K562 (cell line): Measurements from ENCODE around the gene GAB2. TPM values are rescaled to one million over a fixed set of nuclear protein-coding genes. Genes with fewer than 3 reads are reported as not detected.

Experiments used
- DNMT1 ChIP-seq: fragments of 450-650 bp; IDR thresholded peaks from 2 replicates; pipeline ENCODE4 v1.6.1; 2016; ENCODE audit warnings: antibody characterized with exemption, mild to moderate bottlenecking
- EHMT2 ChIP-seq: fragments of 450-650 bp; IDR thresholded peaks from 2 replicates; pipeline ENCODE4 v1.6.1; 2018; ENCODE audit warnings: antibody characterized with exemption
- FOXM1 ChIP-seq, 2 experiments: fragments of 450-650 bp in 1 of 2; sonication (generic) in 1 of 2; formaldehyde crosslinking in 1 of 2; IDR thresholded peaks; 2 replicates each; pipeline versions ENCODE4 v1.6.1 to v1.9.0; 2017 to 2022; ENCODE audit warnings: low read depth in 2 of 2, mild to moderate bottlenecking in 2 of 2, missing genetic modification reagents in 1 of 2, moderate library complexity in 1 of 2
- GTF2F1 ChIP-seq: IDR thresholded peaks from 2 replicates; pipeline ENCODE4 v1.6.1; 2011; ENCODE audit warnings: low read depth, low read length, improper control_type of control experiment
- HINFP ChIP-seq: fragments of 450-650 bp; conservative IDR thresholded peaks from 2 replicates; pipeline ENCODE4 v1.6.1; 2016; ENCODE audit warnings: missing genetic modification characterization, low read depth, mild to moderate bottlenecking, control low read depth, missing compliant biosample characterization
- KLF10 ChIP-seq: fragments of 250-450 bp; sonication (Bioruptor Pico); IDR thresholded peaks from 2 replicates; pipeline ENCODE4 v1.6.1; 2021; ENCODE audit warnings: matching md5 sums
- MITF ChIP-seq: IDR thresholded peaks from 2 replicates; pipeline ENCODE4 v1.6.1; 2014; ENCODE audit warnings: antibody characterized with exemption
- NFRKB ChIP-seq: fragments of 450-650 bp; IDR thresholded peaks from 2 replicates; pipeline ENCODE4 v1.6.1; 2016; ENCODE audit warnings: low read depth
- POLR2B ChIP-seq: fragments of 450-650 bp; IDR thresholded peaks from 2 replicates; pipeline ENCODE4 v1.6.1; 2018; ENCODE audit warnings: low read depth; ENCODE audit not compliant: partially characterized antibody
- SNRNP70 ChIP-seq: fragments of 200-400 bp; formaldehyde crosslinking; optimal IDR thresholded peaks from 2 replicates; pipeline ENCODE3; 2017; ENCODE audit warnings: low read depth, low read length
- ZBTB12 ChIP-seq: fragments of 250-450 bp; sonication (Bioruptor Pico); IDR thresholded peaks from 2 replicates; pipeline ENCODE4 v1.4.0; 2020
- ZC3H4 ChIP-seq: sonication (generic); formaldehyde crosslinking; IDR thresholded peaks from 2 replicates; pipeline ENCODE4 v1.9.0; 2021; ENCODE audit warnings: missing genetic modification reagents, borderline replicate concordance
- ZFP30 ChIP-seq: fragments of 250-450 bp; sonication (Bioruptor Pico); IDR thresholded peaks from 2 replicates; pipeline ENCODE4 v1.8.0; 2022; ENCODE audit warnings: moderate library complexity, mild to moderate bottlenecking, inconsistent platforms, borderline replicate concordance
- ZKSCAN1 ChIP-seq: fragments of 150-350 bp; IDR thresholded peaks from 2 replicates; pipeline ENCODE4 v1.6.1; 2016; ENCODE audit warnings: low read depth, low read length
- ZNF778 ChIP-seq: fragments of 450-650 bp; formaldehyde crosslinking; IDR thresholded peaks from 2 replicates; pipeline ENCODE4 v1.4.0; 2020; ENCODE audit warnings: mild to moderate bottlenecking, moderate library complexity
- ZSCAN32 ChIP-seq: fragments of 450-650 bp; formaldehyde crosslinking; IDR thresholded peaks from 2 replicates; pipeline ENCODE4 v1.4.0; 2020; ENCODE audit warnings: mild to moderate bottlenecking, moderate library complexity
- polyA plus RNA-seq, 8 experiments: library from polyadenylated mRNA; depleted of rRNA in 4 of 8; stranded (reverse) in 5 of 8; unstranded in 3 of 8; fragments of >200 nt; fragmentation: Nextera tagmentation in 2 of 8; fragmentation: Illumina TruSeq in 1 of 8; extraction: Ambion mirVana in 2 of 8; extraction: Trizol in 1 of 8; gene quantifications; 2 replicates each; pipeline versions ENCODE4 v1.2.1 to v1.2.3, GENCODE V29; 2011 to 2014; ENCODE audit warnings: inconsistent platforms in 1 of 8, missing spikeins in 1 of 8
- total RNA-seq, 7 experiments: library from RNA; depleted of rRNA in 6 of 7; stranded (reverse); fragments of >200 nt in 6 of 7; fragmentation: Illumina TruSeq in 2 of 7; extraction: Trizol in 2 of 7; gene quantifications; 2 replicates each; pipeline versions ENCODE4 v1.2.1 to v1.2.3, GENCODE V29; 2011 to 2021; ENCODE audit warnings: low replicate concordance in 1 of 7
- TF ChIP-seq, protein P1 (sequence below): sonication (generic); formaldehyde crosslinking; IDR thresholded peaks from 2 replicates; pipeline ENCODE4 v1.8.1; 2023; ENCODE audit warnings: mild to moderate bottlenecking, missing genetic modification reagents
- TF ChIP-seq, protein P2 (sequence below): IDR thresholded peaks from 2 replicates; pipeline ENCODE4 v1.6.1; 2012; ENCODE audit warnings: low read depth, low read length, improper control_type of control experiment, borderline replicate concordance

GAB2 gene
- total and polyA plus RNA-seq, 9 of the 15 experiments (the other 6 are each of a cell fraction or from before 2014, with no cell fraction given): 2.3 to 35.2 (median 16.1) TPM

DNA sequence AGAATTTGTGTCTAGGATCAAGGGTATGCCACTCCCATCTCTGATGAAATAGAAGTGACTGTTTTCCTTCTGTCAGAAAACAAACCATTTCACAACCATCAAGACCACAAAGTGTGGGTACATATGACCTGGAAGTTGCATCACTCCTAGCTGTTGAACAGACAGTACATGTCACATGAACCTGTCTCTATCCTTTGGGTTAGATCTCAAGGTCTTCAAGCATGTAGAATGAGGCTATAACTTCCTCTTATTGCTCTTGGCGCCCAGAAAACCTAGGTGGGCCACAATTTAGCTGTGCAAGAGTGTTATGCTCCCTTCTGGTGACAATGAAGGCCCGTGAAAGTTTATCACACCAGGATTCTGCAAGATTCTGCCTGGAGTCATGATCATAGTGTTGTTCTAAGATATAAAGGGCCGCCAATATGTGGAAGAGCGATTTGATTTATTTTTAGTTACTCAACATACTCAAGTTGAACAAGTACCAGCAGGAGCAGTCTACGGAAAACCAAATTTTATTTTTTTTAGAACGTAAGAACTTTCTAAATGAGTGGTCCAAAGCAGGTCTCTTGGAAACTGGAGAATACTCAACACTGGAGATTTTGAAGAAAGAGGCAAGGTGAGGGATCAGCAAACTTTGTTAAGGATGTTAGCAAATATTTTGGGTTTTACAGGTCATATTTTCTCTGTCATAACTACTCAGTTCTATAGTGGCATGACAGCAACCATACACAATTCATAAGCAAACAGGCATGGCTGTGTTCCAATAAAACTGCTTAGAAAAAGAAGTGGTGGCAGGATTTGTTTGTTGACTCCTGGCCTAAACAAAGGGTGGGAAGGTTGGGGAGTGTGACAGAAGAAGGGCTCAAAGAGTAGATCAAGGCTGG is 127.1 kb downstream of the GAB2 start (continued):
- TF ChIP-seq, protein P1, sequence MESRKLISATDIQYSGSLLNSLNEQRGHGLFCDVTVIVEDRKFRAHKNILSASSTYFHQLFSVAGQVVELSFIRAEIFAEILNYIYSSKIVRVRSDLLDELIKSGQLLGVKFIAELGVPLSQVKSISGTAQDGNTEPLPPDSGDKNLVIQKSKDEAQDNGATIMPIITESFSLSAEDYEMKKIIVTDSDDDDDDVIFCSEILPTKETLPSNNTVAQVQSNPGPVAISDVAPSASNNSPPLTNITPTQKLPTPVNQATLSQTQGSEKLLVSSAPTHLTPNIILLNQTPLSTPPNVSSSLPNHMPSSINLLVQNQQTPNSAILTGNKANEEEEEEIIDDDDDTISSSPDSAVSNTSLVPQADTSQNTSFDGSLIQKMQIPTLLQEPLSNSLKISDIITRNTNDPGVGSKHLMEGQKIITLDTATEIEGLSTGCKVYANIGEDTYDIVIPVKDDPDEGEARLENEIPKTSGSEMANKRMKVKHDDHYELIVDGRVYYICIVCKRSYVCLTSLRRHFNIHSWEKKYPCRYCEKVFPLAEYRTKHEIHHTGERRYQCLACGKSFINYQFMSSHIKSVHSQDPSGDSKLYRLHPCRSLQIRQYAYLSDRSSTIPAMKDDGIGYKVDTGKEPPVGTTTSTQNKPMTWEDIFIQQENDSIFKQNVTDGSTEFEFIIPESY (CRISPR knock-in tag): no peak; the same call in 1 of the 2 replicates
- TF ChIP-seq DNMT1 (no peak), MITF (peak; percentile 95), ZKSCAN1 (no peak), POLR2B (no peak), HINFP (tag) (no peak), ZFP30 (CRISPR knock-in tag) (no peak), EHMT2 (peak; percentile 91), ZBTB12 (CRISPR knock-in tag) (no peak), FOXM1 (IDR thresholded peaks at IDR 0.05; ENCODE audit: low read depth) (0 out of 2 replicates have a peak, but pooled peaks have one; percentile 59), FOXM1 (CRISPR knock-in tag; IDR thresholded peaks at IDR 0.05; ENCODE audit: low read depth) (no peak), ZSCAN32 (CRISPR knock-in tag) (peak; percentile 92), ZC3H4 (no peak), SNRNP70 (no peak), NFRKB (peak; percentile 67), KLF10 (CRISPR knock-in tag) (peak; percentile 23; the same call in 1 of the 2 replicates), ZNF778 (CRISPR knock-in tag) (no peak), GTF2F1 (no peak)
- TF ChIP-seq, protein P2, sequence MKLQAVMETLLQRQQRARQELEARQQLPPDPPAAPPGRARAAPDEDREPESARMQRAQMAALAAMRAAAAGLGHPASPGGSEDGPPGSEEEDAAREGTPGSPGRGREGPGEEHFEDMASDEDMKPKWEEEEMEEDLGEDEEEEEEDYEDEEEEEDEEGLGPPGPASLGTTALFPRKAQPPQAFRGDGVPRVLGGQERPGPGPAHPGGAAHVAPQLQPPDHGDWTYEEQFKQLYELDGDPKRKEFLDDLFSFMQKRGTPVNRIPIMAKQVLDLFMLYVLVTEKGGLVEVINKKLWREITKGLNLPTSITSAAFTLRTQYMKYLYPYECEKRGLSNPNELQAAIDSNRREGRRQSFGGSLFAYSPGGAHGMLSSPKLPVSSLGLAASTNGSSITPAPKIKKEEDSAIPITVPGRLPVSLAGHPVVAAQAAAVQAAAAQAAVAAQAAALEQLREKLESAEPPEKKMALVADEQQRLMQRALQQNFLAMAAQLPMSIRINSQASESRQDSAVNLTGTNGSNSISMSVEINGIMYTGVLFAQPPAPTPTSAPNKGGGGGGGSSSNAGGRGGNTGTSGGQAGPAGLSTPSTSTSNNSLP: peak; percentile 87; the same call in 1 of the 2 replicates
